ENCODE measurements around the gene HSDL2.

HSDL2 gene

DNA sequence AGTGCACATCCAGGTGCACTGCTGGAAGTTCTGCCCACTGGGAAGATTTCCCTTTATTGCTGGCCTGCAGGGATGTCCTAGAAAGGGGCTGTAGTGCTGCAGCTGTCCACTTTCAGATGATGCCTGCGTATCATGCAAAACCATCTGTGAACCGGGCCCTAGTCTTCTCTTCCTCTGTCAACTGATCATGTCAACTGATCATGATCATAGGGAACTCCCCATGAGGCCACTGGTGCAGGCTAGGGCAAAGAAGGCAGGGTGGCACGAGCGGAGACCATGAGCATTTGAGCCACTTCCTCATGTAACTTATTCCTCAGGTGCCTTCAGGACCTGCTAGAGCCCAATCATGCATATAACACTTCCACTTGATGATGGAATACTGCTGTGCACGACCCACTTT is 4.5 kb upstream of the HSDL2 start:
- H3K9me3 ChIP-seq (ENCODE audit: insufficient read depth, low read depth, low read length) = no peaks in the 10 kb centered on the region
- H3K9ac ChIP-seq (ENCODE audit: low read depth, low read length, poor library complexity, severe bottlenecking) = no peak overlapping the region
- H3K4me3 ChIP-seq (ENCODE audit: low read length, poor library complexity, severe bottlenecking) = no peak overlapping the region
- H3F3A ChIP-seq (ENCODE audit: low read depth) = no peaks in the 10 kb centered on the region
- no peaks in the 10 kb centered on the region for H3K36me3 ChIP-seq (ENCODE audit: insufficient read depth, low read length)
- no peak overlapping the region for H2AFZ ChIP-seq (ENCODE audit: low read length)
- peaks cover 22% of the 10 kb centered on the region for H3K4me1 ChIP-seq (ENCODE audit: insufficient read depth, low read length, poor library complexity, severe bottlenecking)
- no peak overlapping the region for H3K4me2 ChIP-seq (ENCODE audit: low read depth, low read length, poor library complexity, severe bottlenecking)
- TF ChIP-seq CTCF (conservative IDR thresholded peaks at IDR 0.05; ENCODE audit: low read length) = no peak
- H3K9me2 ChIP-seq (replicated peaks; ENCODE audit: low read depth, low read length) = no peaks in the 10 kb centered on the region
- peaks cover 30% of the 10 kb centered on the region for H3K79me2 ChIP-seq (ENCODE audit: insufficient read depth, low read length)
- no peaks in the 10 kb centered on the region for H3K27me3 ChIP-seq (ENCODE audit: insufficient read depth, low read length, poor library complexity, severe bottlenecking)
- no peaks in the 10 kb centered on the region for H4K20me1 ChIP-seq (ENCODE audit: insufficient read depth, low read length, poor library complexity, severe bottlenecking)

- H3K9me3 ChIP-seq (ENCODE audit: insufficient read depth, low read depth, low read length) = no peaks in the 10 kb centered on the region
- peaks cover 44% of the 10 kb centered on the region for H3K79me2 ChIP-seq (ENCODE audit: insufficient read depth, low read length)
- H3K4me2 ChIP-seq (ENCODE audit: low read depth, low read length, poor library complexity, severe bottlenecking) = peak overlapping the region; percentile 82
- H3K4me3 ChIP-seq (ENCODE audit: low read length, poor library complexity, severe bottlenecking) = peak overlapping the region; percentile 100
- H3K9me2 ChIP-seq (replicated peaks; ENCODE audit: low read depth, low read length) = no peaks in the 10 kb centered on the region
- no peak overlapping the region for H2AFZ ChIP-seq (ENCODE audit: low read length)
- H3K9ac ChIP-seq (ENCODE audit: low read depth, low read length, poor library complexity, severe bottlenecking) = peak overlapping the region; percentile 98
- TF ChIP-seq EZH2phosphoT487 (IDR thresholded peaks at IDR 0.05; ENCODE audit: borderline replicate concordance) (no peak), CTCF (conservative IDR thresholded peaks at IDR 0.05; ENCODE audit: low read length) (no peak)
- peaks cover 29% of the 10 kb centered on the region for H3K4me1 ChIP-seq (ENCODE audit: insufficient read depth, low read length, poor library complexity, severe bottlenecking)
- no peaks in the 10 kb centered on the region for H3K36me3 ChIP-seq (ENCODE audit: insufficient read depth, low read length)
- H3K27me3 ChIP-seq (ENCODE audit: insufficient read depth, low read length, poor library complexity, severe bottlenecking) = no peaks in the 10 kb centered on the region
- H4K20me1 ChIP-seq (ENCODE audit: insufficient read depth, low read length, poor library complexity, severe bottlenecking) = no peaks in the 10 kb centered on the region
- no peaks in the 10 kb centered on the region for H3F3A ChIP-seq (ENCODE audit: low read depth)
Observed at GRCh38 chr9:112377087-112377486, 2.8 kb upstream of the HSDL2 start.

DNA sequence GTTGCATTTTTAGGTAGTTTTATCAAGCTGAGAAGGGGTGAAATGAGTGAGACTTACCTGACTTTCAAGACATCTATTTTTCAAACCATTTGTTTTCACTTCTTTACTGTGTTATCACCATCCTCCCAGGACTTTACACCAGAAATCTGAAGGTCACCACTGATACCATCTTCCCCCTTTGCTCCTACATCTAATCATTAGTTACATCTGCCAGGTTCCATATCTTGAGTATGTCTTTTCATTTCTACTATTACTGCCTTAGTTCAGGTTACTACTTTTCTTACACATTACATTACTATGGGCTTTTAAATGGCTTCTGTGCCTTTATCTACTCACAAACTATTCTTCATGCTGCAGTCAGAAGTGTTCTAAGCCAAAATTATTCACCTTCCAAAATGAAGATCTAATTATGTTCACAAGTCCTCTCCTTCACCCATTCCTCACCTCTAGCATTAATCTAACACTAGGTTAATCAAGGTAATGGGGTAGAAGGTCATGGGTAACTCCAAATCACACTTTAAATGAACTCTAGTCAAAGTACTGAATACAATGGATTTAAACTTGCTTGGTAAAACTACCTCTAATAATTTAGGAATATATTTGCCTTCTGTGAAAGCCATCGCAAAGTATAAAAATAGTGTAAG is 2.1 kb upstream of the HSDL2 start:
- no peaks in the 10 kb centered on the region for H3K9me3 ChIP-seq (ENCODE audit: insufficient read depth, low read depth, low read length)
- no peak for TF ChIP-seq EZH2phosphoT487 (IDR thresholded peaks at IDR 0.05; ENCODE audit: borderline replicate concordance)
- no peak for TF ChIP-seq CTCF (conservative IDR thresholded peaks at IDR 0.05; ENCODE audit: low read length)
- H3K79me2 ChIP-seq (ENCODE audit: insufficient read depth, low read length) = peaks cover 44% of the 10 kb centered on the region
- H3K36me3 ChIP-seq (ENCODE audit: insufficient read depth, low read length) = no peaks in the 10 kb centered on the region
- peaks cover 35% of the 10 kb centered on the region for H3K4me1 ChIP-seq (ENCODE audit: insufficient read depth, low read length, poor library complexity, severe bottlenecking)
- no peaks in the 10 kb centered on the region for H3K9me2 ChIP-seq (replicated peaks; ENCODE audit: low read depth, low read length)
- H3K9ac ChIP-seq (ENCODE audit: low read depth, low read length, poor library complexity, severe bottlenecking) = peak overlapping the region; percentile 98
- H3K4me3 ChIP-seq (ENCODE audit: low read length, poor library complexity, severe bottlenecking) = peak overlapping the region; percentile 100
- H2AFZ ChIP-seq (ENCODE audit: low read length) = no peak overlapping the region
- H4K20me1 ChIP-seq (ENCODE audit: insufficient read depth, low read length, poor library complexity, severe bottlenecking) = no peaks in the 10 kb centered on the region
- peak overlapping the region; percentile 82 for H3K4me2 ChIP-seq (ENCODE audit: low read depth, low read length, poor library complexity, severe bottlenecking)
- no peaks in the 10 kb centered on the region for H3K27me3 ChIP-seq (ENCODE audit: insufficient read depth, low read length, poor library complexity, severe bottlenecking)
- H3F3A ChIP-seq (ENCODE audit: low read depth) = no peaks in the 10 kb centered on the region; the same call in 1 of the 2 replicates

Measured in Loucy (cell line).